Measurements from ENCODE around the gene LHX4. TPM values are rescaled to one million over a fixed set of nuclear protein-coding genes. Genes with fewer than 3 reads are reported as not detected.

The LHX4 gene
- total and polyA plus RNA-seq, 2 of the 4 experiments (the other 2 are of a cell fraction), result 0.05 to 0.18 TPM

DNA sequence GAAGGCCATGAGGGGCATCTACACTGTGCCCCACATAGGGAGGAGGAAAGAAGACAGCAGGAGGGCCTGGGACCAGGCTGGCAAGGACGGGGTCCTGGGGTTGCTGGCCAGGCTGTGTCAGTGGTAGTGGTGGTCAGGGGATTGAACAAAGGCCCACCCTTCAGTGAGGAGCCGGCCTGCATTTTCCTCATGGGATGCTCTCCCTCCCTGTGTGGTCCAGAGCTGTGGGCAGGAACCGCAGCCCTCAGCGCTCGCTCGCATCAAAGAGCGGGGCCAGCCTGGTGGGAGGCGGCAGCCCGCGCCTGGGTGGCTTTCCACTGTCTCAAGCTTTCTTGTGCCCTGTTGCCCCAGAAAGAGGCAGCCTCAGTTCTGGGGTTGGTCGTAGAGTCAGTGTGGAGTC lies 24.8 kb downstream of the LHX4 start:
- Histone ChIP-seq H3K23ac (ENCODE audit: low read depth, low read length) (no peak overlapping the region), H2BK20ac (ENCODE audit: low read depth, low read length) (no peak overlapping the region), H2AK9ac (replicated peaks; ENCODE audit: low read depth, low read length, poor library complexity) (no peak overlapping the region), H3K27me3 (ENCODE audit: control insufficient read depth, insufficient read depth, low read length) (peaks cover 24% of the 10 kb centered on the region), H2AK5ac (ENCODE audit: low read depth, low read length) (no peak overlapping the region), H3K79me1 (ENCODE audit: low read depth in 1 of 2, low read length in 2 of 2) (no peaks in the 10 kb centered on the region), H3K4me1 (ENCODE audit: control insufficient read depth, insufficient read depth, low read length) (peaks cover 3% of the 10 kb centered on the region; the same call in 1 of the 2 replicates), H3K4me2 (ENCODE audit: low read depth, low read length) (no peak overlapping the region), H3K9ac (ENCODE audit: low read depth, low read length) (no peak overlapping the region), H4K8ac (ENCODE audit: low read depth in 2 of 2, low read length in 2 of 2) (no peak overlapping the region), H3K9me3 (ENCODE audit: control insufficient read depth, insufficient read depth, low read length) (no peaks in the 10 kb centered on the region), H3K56ac (ENCODE audit: extremely low read depth, insufficient read depth, low read length) (no peak overlapping the region), H2BK120ac (ENCODE audit: low read depth, low read length) (no peak overlapping the region), H3K14ac (replicated peaks; ENCODE audit: low read depth, low read length) (no peak overlapping the region), H3K18ac (ENCODE audit: low read depth, low read length) (no peak overlapping the region), H3K36me3 (ENCODE audit: control insufficient read depth, insufficient read depth, low read length) (no peaks in the 10 kb centered on the region), H2AFZ (replicated peaks; ENCODE audit: low read length, poor library complexity) (no peak overlapping the region), H4K91ac (ENCODE audit: insufficient read depth, low read depth, low read length) (no peak overlapping the region), H3K9me1 (ENCODE audit: insufficient read depth, low read length) (0 out of 2 replicates have a peak, but pooled peaks cover under 1% of the 10 kb centered on the region), H4K5ac (ENCODE audit: low read depth, low read length) (no peak overlapping the region), H2BK5ac (ENCODE audit: low read depth, low read length, poor library complexity, severe bottlenecking) (no peak overlapping the region), H4K20me1 (ENCODE audit: insufficient read depth, low read length) (no peaks in the 10 kb centered on the region), H2BK15ac (ENCODE audit: low read depth, low read length) (no peak overlapping the region), H3K27ac (ENCODE audit: insufficient read depth, low read length) (no peak overlapping the region), H3K4ac (ENCODE audit: low read depth, low read length) (no peak overlapping the region), H3K4me3 (ENCODE audit: insufficient read depth, low read depth, low read length) (no peak overlapping the region)
- intact Hi-C loops (cut with micrococcal nuclease) (no loop called here), dilution Hi-C loops (cut with HindIII; ENCODE audit: low sequenced_read_pairs, unreplicated experiment) (no loop called here), in situ Hi-C loops (cut with MboI; ENCODE audit: low sequenced_read_pairs) (loop anchor here (5.0 to 25.0 kb wide), 3 partner anchors 162 to 907 kb away; no protein-coding TSS in a partner anchor)
- no CpG with 5 or more reads among the region's 11 CpGs for WGBS, 2 experiments (ENCODE audit: extremely low coverage in 2 of 2, insufficient read length in 1 of 2)
- POLR2A ChIA-PET (ENCODE audit: unreplicated experiment), result no interaction called here
- TF ChIP-seq, protein P1, sequence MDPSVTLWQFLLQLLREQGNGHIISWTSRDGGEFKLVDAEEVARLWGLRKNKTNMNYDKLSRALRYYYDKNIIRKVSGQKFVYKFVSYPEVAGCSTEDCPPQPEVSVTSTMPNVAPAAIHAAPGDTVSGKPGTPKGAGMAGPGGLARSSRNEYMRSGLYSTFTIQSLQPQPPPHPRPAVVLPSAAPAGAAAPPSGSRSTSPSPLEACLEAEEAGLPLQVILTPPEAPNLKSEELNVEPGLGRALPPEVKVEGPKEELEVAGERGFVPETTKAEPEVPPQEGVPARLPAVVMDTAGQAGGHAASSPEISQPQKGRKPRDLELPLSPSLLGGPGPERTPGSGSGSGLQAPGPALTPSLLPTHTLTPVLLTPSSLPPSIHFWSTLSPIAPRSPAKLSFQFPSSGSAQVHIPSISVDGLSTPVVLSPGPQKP (IDR thresholded peaks at IDR 0.05; ENCODE audit: borderline replicate concordance, low read depth, low read length), result no peak
- TF ChIP-seq, protein P2, sequence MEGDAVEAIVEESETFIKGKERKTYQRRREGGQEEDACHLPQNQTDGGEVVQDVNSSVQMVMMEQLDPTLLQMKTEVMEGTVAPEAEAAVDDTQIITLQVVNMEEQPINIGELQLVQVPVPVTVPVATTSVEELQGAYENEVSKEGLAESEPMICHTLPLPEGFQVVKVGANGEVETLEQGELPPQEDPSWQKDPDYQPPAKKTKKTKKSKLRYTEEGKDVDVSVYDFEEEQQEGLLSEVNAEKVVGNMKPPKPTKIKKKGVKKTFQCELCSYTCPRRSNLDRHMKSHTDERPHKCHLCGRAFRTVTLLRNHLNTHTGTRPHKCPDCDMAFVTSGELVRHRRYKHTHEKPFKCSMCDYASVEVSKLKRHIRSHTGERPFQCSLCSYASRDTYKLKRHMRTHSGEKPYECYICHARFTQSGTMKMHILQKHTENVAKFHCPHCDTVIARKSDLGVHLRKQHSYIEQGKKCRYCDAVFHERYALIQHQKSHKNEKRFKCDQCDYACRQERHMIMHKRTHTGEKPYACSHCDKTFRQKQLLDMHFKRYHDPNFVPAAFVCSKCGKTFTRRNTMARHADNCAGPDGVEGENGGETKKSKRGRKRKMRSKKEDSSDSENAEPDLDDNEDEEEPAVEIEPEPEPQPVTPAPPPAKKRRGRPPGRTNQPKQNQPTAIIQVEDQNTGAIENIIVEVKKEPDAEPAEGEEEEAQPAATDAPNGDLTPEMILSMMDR (conservative IDR thresholded peaks at IDR 0.05; ENCODE audit: low read depth, low read length), result no peak
- TF ChIP-seq CEBPB (IDR thresholded peaks at IDR 0.05; ENCODE audit: low read depth, low read length) (no peak), RAD21 (IDR thresholded peaks at IDR 0.05; ENCODE audit: low read length) (no peak), FOS (IDR thresholded peaks at IDR 0.05; ENCODE audit: low read depth, low read length) (no peak), RCOR1 (IDR thresholded peaks at IDR 0.05; ENCODE audit: insufficient replicate concordance, low read length) (no peak), BHLHE40 (IDR thresholded peaks at IDR 0.05; ENCODE audit: low read depth, low read length) (no peak), POLR2A (IDR thresholded peaks at IDR 0.05; ENCODE audit: low read depth, low read length) (no peak), NFE2L2 (IDR thresholded peaks at IDR 0.05; ENCODE audit: low read depth, low read length) (no peak), CHD1 (IDR thresholded peaks at IDR 0.05; ENCODE audit: low read depth, low read length) (no peak), MAZ (IDR thresholded peaks at IDR 0.05; ENCODE audit: borderline replicate concordance, low read depth, low read length) (no peak), MXI1 (IDR thresholded peaks at IDR 0.05; ENCODE audit: borderline replicate concordance, low read depth, low read length) (no peak)
- TF ChIP-seq, protein P3, sequence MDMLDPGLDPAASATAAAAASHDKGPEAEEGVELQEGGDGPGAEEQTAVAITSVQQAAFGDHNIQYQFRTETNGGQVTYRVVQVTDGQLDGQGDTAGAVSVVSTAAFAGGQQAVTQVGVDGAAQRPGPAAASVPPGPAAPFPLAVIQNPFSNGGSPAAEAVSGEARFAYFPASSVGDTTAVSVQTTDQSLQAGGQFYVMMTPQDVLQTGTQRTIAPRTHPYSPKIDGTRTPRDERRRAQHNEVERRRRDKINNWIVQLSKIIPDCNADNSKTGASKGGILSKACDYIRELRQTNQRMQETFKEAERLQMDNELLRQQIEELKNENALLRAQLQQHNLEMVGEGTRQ (IDR thresholded peaks at IDR 0.05; ENCODE audit: low read depth, low read length), result no peak
- DNase-seq (no peak), ATAC-seq (ENCODE audit: low read depth) (no peak)
- CTCF ChIA-PET, result interaction anchor here (1.1 kb wide), 1 partner anchor 223 kb away, joined by 3 read pairs; no protein-coding TSS in a partner anchor
- BruUV-seq (replicated peaks), result no TSS peak

All from IMR-90 (cell line).